ENCODE results near the gene NRARP.

NRARP gene

DNA sequence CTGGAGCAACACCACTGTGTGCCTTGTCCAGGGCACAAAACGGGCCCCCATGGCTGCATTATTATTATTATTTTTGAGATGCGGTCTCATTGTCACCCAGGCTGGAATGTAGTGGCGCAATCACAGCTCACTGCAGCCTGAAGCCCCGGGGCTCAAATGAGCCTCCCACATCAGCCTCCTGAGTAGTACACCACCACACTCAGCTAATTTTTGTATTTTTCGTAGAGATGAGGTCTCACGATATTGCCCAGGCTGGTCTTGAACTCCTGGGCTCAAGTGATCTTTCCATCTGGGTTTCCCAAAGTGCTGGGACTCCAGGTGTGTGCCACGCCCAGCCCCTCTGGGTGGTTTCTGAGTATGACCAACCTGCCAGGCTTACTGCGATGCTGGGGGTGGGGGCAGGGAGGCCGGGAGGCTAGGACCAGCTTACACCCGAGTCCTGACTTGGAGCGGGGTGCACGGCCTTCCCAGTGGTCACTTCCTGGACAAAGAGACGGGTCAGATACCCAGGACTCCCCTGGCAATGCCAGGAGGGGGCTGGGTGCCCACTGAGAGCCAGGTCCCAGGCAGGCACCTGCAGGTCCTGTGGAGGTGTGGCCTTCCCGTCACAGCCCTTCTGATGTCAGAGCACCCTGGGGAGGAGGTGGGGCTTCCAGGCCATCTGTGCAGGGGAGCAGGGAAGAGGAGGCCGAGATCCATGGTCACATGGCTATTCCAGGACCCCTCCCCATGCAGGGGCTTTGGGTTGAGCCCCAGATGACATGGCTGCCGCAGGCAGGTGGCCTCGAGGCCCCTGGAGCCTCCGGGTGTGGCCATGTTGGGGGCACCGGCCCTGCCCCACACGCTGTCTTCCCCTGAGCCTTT lies 8.3 kb upstream of the NRARP start:
- DNase-seq (ENCODE audit: low read depth), result no peak

DNA sequence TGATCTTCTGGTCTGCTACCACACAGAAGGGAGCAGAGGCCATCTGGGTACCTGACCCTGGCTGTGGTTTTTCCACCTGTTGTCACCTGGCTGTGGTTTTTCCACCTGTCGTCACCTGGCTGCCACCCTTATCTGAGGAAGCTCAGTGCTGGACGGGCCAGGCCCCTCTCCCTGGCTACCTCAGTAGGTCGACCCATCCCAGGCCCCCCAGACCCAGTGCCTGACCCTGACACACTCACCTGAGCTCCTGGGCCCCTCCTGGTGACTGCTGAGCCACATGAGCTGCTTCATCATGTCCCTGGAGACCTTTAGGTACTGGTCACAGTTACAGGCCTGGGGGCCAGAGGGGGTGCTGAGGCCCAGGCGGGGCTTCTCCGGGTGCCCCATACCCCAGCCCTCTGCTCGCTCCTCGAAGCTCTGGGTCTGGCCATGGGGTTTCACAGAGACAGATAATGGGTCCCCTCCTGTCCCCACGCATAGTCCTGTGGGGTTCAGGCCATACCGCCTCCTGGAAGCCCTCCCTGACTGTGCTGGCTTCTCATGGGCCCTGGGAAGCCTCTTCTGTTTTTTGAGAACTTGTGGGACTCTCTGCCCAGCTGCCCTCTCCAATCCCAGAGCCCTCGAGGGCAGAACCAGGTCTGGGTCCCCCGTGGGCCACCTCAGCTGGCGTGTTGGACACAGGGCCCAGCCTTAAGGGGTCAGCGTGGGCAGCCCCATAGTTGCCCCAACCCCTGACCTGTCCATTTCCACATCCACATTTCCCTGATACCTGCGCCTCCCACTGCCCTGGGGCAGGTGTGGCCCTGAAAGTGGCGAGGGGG lies 7.5 kb upstream of the NRARP start:
- no peak for DNase-seq (ENCODE audit: low read depth)

GRCh38 chr9:137308057-137308619 lies 6.1 kb upstream of the NRARP start:
- no peak for DNase-seq (ENCODE audit: low read depth)

DNA sequence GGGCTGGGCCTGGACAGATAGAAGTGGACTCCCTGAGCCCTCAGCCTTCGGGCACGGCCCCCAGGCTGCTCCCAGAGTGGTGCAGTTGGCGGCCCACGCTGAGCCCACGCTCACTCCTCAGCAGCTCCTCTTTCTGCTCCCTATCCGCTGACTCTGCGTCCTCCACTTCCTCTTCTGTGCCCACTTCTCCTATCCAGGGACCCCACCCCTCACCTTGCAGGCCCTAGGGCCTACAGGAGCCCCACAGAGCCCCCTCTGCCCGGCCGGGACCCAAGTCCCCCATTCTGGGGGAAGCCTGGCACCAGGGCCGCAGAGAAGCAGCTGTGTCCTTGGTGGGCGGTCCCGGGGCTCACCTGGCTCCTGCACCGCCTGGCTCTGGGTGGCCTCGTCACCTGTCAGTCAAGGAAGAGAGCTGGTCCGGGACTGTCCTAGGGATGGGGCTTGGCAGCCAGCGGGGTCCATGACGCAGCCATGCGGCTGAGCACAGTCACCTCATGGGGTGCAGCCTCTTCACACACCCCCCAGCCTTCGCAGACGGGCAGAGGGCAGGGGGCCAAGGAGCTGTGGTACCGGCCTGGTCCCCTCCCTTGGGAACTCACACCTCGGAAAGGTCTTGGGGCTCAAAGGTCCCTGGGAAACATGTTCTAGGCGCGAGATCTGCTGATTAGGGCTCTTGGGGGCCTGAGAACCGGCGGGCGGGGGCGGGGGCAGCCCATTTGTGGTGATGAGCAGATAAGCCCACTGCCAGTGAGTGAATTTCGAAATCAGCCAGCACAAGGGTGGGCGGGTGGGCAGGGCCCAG lies 5.4 kb upstream of the NRARP start:
- no peak for DNase-seq (ENCODE audit: low read depth)

DNA sequence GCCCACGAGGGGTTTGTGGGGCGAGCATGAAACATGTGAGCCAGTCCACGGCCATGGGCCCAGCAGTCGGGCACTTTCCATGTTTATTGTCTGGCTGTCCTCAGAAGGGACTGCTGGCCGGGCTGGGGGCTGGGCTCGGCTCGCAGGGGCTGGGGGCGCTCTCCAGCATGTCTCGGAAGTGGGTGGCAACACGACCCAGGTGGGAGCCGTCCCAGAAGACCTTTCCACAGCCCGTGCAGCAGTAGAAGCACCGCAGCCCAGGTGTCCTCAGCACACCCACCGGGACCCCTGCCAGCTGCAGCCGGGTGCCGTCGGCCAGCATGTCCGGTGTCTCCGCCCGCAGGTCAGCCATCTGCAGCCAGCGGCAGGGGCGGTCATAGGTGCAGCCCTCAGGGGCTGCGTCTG lies 4.8 kb upstream of the NRARP start:
- DNase-seq (ENCODE audit: low read depth), result no peak

DNA sequence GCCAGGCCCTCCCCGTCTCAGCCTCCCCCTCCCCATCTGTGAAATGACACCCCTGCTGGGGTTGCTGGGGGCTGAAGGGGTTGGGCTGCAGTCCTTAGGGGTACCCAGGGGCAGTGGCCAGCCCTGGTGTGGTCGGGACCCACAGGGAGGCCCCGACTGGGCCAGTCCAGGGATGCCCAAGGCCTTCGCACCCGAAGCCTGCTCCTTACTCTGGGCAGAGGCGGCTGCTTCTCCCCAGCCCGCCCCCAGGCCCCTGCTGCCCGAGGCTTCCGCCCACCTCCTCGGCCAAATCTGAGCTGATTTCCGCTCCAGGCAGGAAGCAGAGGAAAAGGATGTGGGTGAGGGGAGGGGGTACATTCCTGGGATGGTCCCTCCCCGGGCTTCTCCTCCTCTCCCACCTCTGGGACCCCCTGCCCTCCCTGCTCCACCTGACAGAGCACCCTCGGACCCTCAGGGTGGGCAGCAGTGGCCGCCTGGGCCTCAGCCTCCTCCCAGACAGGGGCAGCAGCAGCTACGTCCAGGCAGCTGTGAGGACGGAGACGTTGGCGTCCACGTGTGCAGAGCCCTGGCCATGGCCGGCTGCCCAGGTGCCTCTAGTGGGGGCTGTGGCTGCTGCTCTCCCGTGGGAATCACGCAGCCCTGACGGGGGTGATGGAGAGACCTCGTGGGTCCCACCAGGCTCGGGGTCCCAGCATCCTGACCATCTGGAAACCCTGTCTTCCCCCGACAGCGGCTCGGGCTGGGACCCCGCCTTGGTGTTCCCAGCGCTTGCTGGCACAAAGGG lies 4.2 kb upstream of the NRARP start:
- DNase-seq (ENCODE audit: low read depth), result no peak

DNA sequence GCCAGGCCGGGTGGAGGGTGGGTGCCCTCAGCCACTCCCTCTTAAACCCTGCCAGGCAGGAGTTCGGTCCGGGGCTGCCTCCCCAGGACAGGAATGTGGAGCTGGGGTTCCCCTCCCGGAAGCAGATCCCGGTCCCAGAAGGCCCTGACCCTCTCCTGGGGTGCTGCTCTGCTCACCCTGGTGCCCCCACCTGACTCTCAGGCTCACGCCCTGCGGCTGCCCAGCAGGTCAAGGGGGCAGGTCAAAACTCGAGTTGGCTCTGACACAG lies 3.7 kb upstream of the NRARP start:
- DNase-seq (ENCODE audit: low read depth), result no peak

DNA sequence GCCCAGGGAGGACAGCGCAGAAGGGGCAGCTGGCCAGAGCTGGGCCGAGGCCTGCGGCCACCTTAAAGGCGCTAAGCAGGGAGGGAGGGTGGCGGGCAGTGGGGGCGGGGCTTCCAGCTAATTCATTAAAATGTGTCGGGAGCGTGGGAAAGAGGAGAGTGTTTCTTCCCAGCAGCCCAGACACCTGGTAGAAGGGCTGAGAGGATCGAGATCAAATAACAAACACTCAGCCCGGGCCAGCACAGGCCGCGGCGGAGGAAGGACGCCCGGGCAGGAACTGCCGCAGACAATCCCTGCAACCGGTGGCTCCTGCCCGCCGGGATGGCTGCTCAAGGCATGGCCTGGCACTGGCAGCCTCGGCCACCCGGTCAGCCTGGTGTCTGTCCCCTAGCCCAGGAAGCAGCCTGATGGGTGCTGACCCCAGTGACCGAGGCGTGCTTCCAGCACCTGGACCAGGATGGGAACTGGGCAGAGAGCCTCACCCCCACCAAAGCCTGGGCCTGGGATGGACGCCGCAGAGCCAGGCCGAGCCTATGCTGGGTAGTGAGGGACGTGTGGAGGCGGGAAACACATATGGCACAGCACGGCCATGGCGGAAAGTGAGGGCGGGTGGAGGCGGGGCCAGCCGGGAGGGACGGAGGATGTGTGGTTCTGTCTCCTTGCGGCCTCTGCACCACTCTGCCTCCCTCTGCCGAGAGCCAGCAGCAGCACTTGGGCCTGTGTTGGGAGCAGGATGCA lies 3.2 kb upstream of the NRARP start:
- no peak for DNase-seq (ENCODE audit: low read depth)

GRCh38 chr9:137304383-137305059 lies 2.5 kb upstream of the NRARP start:
- no peak for DNase-seq (ENCODE audit: low read depth)

DNA sequence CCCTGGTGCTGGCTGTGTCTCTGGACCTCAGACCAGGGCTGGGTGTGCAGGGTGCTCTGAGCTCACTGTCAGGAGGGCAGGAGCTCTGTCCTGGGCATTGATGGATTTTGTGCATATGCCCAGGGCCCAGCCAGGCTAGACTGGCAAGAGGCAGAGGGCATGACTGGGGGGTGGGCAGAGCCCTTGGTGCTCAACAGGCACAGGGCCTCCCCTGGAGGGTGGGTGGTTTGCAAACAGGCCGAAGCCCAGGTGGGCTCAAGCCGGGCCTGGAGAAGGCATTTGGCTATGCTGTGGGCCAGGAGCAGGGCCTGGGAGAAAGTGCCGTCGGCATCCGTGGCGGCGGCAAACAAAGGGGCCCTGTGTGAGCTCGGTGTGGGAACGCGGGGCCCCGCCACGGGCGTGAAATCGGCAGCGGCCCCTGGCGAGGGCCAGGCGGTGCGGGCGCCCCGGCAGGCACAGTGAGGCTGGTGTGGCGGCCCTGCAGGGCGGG lies 1.9 kb upstream of the NRARP start:
- no peak for DNase-seq (ENCODE audit: low read depth)

GRCh38 chr9:137303151-137303892 lies 1.3 kb upstream of the NRARP start:
- DNase-seq (ENCODE audit: low read depth), result no peak

DNA sequence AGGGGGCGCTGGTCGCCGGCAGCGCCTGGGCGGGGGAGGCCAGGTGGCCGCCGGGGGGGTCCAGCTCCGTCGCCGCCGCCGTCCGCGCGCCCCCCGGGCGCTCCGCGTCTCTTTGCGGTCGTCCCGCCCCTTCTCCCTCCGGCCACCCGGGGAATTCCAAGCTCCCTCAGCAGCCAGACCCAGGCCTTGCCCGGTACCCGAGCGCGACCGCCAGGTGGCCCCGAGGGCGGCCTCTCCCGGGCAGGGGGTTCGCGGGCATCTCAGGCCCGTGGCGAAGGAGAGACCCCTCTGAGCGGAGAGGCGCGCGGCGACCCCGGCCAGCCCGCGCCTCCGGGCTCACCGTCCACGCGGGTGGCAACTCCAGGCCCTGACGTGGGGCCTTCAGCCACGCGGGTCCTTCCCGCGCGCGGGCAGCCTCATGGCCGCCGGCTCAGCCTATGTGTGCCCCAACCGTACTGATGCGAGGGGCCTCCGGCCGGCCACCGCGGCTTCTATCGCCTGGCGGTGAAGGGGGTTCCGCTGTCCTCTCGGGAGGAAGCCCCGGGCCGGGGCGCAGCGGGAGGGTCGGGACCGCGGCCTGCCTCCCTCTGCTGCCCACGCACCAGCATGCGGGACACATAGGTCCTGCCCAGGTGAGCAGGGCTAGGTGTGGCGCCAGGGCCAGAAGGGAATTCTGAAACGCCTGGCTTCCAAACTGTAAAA lies 529 bp upstream of the NRARP start:
- DNase-seq (ENCODE audit: low read depth), result no peak

GRCh38 chr9:137301081-137301947 lies 757 bp downstream of the NRARP start:
- DNase-seq (ENCODE audit: low read depth), result no peak

DNA sequence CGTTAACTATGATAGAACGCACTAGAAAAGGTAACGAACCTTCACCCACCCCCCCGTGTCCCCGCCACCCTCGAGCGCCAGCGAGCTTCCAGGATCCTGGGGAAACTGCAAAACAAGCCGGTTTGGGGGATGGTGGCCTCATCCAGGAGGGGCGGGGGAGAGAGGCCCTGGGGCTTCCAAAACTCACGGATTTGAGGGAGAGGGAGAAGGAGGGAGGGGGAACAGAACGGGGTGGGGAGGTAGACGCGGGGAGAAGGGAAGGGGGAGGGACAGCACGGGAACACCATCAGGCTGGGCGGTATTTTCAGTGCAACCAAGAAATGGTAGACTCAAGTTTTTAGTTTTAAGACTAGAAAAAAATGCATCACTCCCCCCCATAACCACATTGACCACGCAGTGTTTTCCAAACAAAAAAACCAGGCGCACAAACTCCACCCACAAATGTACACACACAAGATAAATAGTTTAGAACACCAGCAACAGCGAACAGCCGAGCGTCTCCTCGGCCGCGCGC lies 1.4 kb downstream of the NRARP start:
- no peak for DNase-seq (ENCODE audit: low read depth)

- no peak for DNase-seq (ENCODE audit: low read depth)
These were observed 2.1 kb downstream of the NRARP start for GRCh38 chr9:137299938-137300337.

GRCh38 chr9:137299203-137299565 lies 2.9 kb downstream of the NRARP start:
- DNase-seq (ENCODE audit: low read depth), result no peak

DNA sequence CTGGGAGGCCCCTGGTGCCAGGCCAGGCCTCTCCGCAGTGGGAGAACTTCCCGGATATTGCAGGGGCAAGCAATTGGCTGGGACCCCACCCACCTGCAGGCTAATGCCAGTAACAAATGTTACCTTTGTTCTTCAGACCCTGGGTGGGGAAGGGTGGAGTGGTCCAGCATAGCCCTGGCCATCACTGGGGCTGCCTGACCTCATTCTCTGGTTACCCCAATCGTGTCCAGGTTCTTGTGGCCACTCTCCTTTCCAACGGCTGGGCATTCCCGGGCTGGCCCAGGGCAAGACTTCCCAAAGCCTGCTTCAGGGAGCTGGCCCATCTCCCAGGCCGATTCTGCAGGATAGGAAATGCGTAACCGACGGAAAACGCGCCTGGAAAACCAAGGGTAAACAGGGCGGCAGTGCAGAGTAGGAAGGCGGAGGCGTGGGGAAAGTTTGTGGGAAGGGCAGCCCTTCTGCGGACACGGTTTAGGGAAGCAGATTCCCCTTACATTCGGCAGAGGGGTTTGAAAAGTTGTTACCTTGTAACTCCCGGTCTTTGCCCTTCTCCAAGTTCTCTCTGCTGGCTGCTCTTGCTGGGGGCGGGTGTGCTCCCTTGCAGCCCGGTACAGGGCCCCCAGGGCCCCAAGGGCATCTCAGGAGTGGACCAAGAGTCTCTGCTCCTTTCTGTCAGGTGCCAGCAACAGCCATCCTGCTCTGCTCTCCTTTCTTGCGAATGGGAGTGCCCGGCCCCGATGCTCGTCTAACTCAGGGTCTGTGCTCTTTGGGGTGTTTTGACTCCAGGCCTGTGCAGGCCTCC lies 3.5 kb downstream of the NRARP start:
- no peak for DNase-seq (ENCODE audit: low read depth)

All from stimulated activated CD8-positive, alpha-beta memory T cell treated with anti-CD3 and anti-CD28 coated beads, Interleukin-15, amount 100 ng/mL, for 1 hour (primary cell).